Activated naive CD8-positive, alpha-beta T cell treated with anti-CD3 and anti-CD28 coated beads for 36 hours (primary cell): Measurements from ENCODE around the gene MLYCD. TPM values are rescaled to one million over a fixed set of nuclear protein-coding genes. Genes with fewer than 3 reads are reported as not detected.

Experiments used
- DNase-seq: peaks from one replicate; pipeline ENCODE4 v3.0.0; 2021
- H3K27ac Mint-ChIP-seq: one replicate; pipeline ENCODE4 v1.8.0; 2022; ENCODE audit warnings: mild to moderate bottlenecking, moderate library complexity, mixed read lengths
- H3K27me3 Mint-ChIP-seq: one replicate; pipeline ENCODE4 v1.8.0; 2022; ENCODE audit warnings: mild to moderate bottlenecking, mixed read lengths
- H3K36me3 Mint-ChIP-seq: one replicate; pipeline ENCODE4 v1.8.0; 2021; ENCODE audit warnings: mild to moderate bottlenecking, mixed read lengths
- H3K4me1 Mint-ChIP-seq: one replicate; pipeline ENCODE4 v1.8.0; 2021; ENCODE audit warnings: mixed read lengths
- H3K4me3 Mint-ChIP-seq: one replicate; pipeline ENCODE4 v1.8.0; 2022; ENCODE audit warnings: mild to moderate bottlenecking, moderate library complexity, mixed read lengths
- H3K9me3 Mint-ChIP-seq: one replicate; pipeline ENCODE4 v1.8.0; 2022; ENCODE audit warnings: mixed read lengths
- total RNA-seq, 2 experiments: library from RNA; stranded (reverse); gene quantifications; one replicate each; pipeline ENCODE4 v1.2.3, GENCODE V29; 2021

MLYCD gene
- total RNA-seq, 2 experiments from 2014 or later, result 2.4 TPM

- Mint-ChIP-seq H3K4me1 (no peaks in the 10 kb centered on the region), H3K9me3 (no peaks in the 10 kb centered on the region), H3K4me3 (no peak overlapping the region), H3K27me3 (no peaks in the 10 kb centered on the region), H3K27ac (no peak overlapping the region), H3K36me3 (peaks cover 2% of the 10 kb centered on the region)
- peak; percentile 56 for DNase-seq
Measured at GRCh38 chr16:83926726-83927397, 27.9 kb downstream of the MLYCD start.

- Mint-ChIP-seq H3K4me3 (no peak overlapping the region), H3K27me3 (no peaks in the 10 kb centered on the region), H3K27ac (no peak overlapping the region), H3K4me1 (no peaks in the 10 kb centered on the region), H3K9me3 (no peaks in the 10 kb centered on the region), H3K36me3 (peaks cover 2% of the 10 kb centered on the region)
- DNase-seq, result no peak
Measured at GRCh38 chr16:83928341-83929055, 29.6 kb downstream of the MLYCD start.

GRCh38 chr16:83929811-83930555 is 31.1 kb downstream of the MLYCD start:
- Mint-ChIP-seq H3K27ac (no peak overlapping the region), H3K27me3 (no peaks in the 10 kb centered on the region), H3K4me3 (no peak overlapping the region), H3K9me3 (no peaks in the 10 kb centered on the region), H3K36me3 (peaks cover 2% of the 10 kb centered on the region), H3K4me1 (no peaks in the 10 kb centered on the region)
- DNase-seq, result no peak

GRCh38 chr16:83930730-83931500 is 32.0 kb downstream of the MLYCD start:
- H3K27ac Mint-ChIP-seq, result no peak overlapping the region
- no peak for DNase-seq
- no peaks in the 10 kb centered on the region for H3K36me3 Mint-ChIP-seq
- no peak overlapping the region for H3K4me3 Mint-ChIP-seq
- H3K27me3 Mint-ChIP-seq, result no peaks in the 10 kb centered on the region
- H3K4me1 Mint-ChIP-seq, result no peaks in the 10 kb centered on the region
- H3K9me3 Mint-ChIP-seq, result no peaks in the 10 kb centered on the region

- DNase-seq, result no peak
- H3K4me3 Mint-ChIP-seq, result no peak overlapping the region
- H3K27me3 Mint-ChIP-seq, result no peaks in the 10 kb centered on the region
- H3K27ac Mint-ChIP-seq, result no peak overlapping the region
- no peaks in the 10 kb centered on the region for H3K4me1 Mint-ChIP-seq
- H3K36me3 Mint-ChIP-seq, result no peaks in the 10 kb centered on the region
- H3K9me3 Mint-ChIP-seq, result no peaks in the 10 kb centered on the region
Measured at GRCh38 chr16:83931556-83931955, 32.6 kb downstream of the MLYCD start.

- H3K9me3 Mint-ChIP-seq, result no peaks in the 10 kb centered on the region
- no peak for DNase-seq
Measured at GRCh38 chr16:83932304-83932703, 33.4 kb downstream of the MLYCD start.

GRCh38 chr16:83932955-83933673 is 34.2 kb downstream of the MLYCD start:
- H3K36me3 Mint-ChIP-seq, result no peaks in the 10 kb centered on the region

More at GRCh38 chr16:83932304-83932703, 33.4 kb downstream of the MLYCD start:
- H3K4me1 Mint-ChIP-seq, result no peaks in the 10 kb centered on the region
- no peaks in the 10 kb centered on the region for H3K36me3 Mint-ChIP-seq
- H3K27me3 Mint-ChIP-seq, result no peaks in the 10 kb centered on the region
- no peak overlapping the region for H3K27ac Mint-ChIP-seq
- H3K4me3 Mint-ChIP-seq, result no peak overlapping the region

GRCh38 chr16:83933885-83934683 is 35.2 kb downstream of the MLYCD start:
- no peak overlapping the region for H3K27ac Mint-ChIP-seq
- H3K36me3 Mint-ChIP-seq, result no peaks in the 10 kb centered on the region
- no peak overlapping the region for H3K4me3 Mint-ChIP-seq
- no peak for DNase-seq
- no peaks in the 10 kb centered on the region for H3K9me3 Mint-ChIP-seq
- H3K27me3 Mint-ChIP-seq, result no peaks in the 10 kb centered on the region
- H3K4me1 Mint-ChIP-seq, result peaks cover under 1% of the 10 kb centered on the region

More at GRCh38 chr16:83932955-83933673, 34.2 kb downstream of the MLYCD start:
- H3K27me3 Mint-ChIP-seq, result no peaks in the 10 kb centered on the region
- no peaks in the 10 kb centered on the region for H3K9me3 Mint-ChIP-seq
- no peak overlapping the region for H3K27ac Mint-ChIP-seq
- no peak overlapping the region for H3K4me3 Mint-ChIP-seq
- no peaks in the 10 kb centered on the region for H3K4me1 Mint-ChIP-seq
- DNase-seq, result no peak

- Mint-ChIP-seq H3K4me1 (peaks cover 6% of the 10 kb centered on the region), H3K36me3 (no peaks in the 10 kb centered on the region), H3K9me3 (no peaks in the 10 kb centered on the region), H3K27ac (no peak overlapping the region), H3K27me3 (no peaks in the 10 kb centered on the region), H3K4me3 (no peak overlapping the region)
- no peak for DNase-seq
Measured at GRCh38 chr16:83934684-83934977, 35.7 kb downstream of the MLYCD start.

GRCh38 chr16:83935005-83935857 is 36.3 kb downstream of the MLYCD start:
- Mint-ChIP-seq H3K9me3 (no peaks in the 10 kb centered on the region), H3K27me3 (no peaks in the 10 kb centered on the region), H3K36me3 (no peaks in the 10 kb centered on the region), H3K27ac (no peak overlapping the region), H3K4me3 (no peak overlapping the region), H3K4me1 (peaks cover 6% of the 10 kb centered on the region)
- DNase-seq, result no peak

GRCh38 chr16:83935858-83936255 is 36.9 kb downstream of the MLYCD start:
- Mint-ChIP-seq H3K36me3 (no peaks in the 10 kb centered on the region), H3K4me1 (peaks cover 6% of the 10 kb centered on the region), H3K9me3 (no peaks in the 10 kb centered on the region), H3K4me3 (no peak overlapping the region), H3K27me3 (no peaks in the 10 kb centered on the region), H3K27ac (no peak overlapping the region)
- no peak for DNase-seq

- Mint-ChIP-seq H3K27me3 (no peaks in the 10 kb centered on the region), H3K36me3 (no peaks in the 10 kb centered on the region), H3K27ac (no peak overlapping the region), H3K9me3 (no peaks in the 10 kb centered on the region), H3K4me3 (no peak overlapping the region), H3K4me1 (peaks cover 6% of the 10 kb centered on the region)
- no peak for DNase-seq
Measured at GRCh38 chr16:83936581-83937165, 37.8 kb downstream of the MLYCD start.

GRCh38 chr16:83937267-83937666 is 38.4 kb downstream of the MLYCD start:
- Mint-ChIP-seq H3K27ac (no peak overlapping the region), H3K4me3 (no peak overlapping the region), H3K4me1 (peaks cover 6% of the 10 kb centered on the region), H3K27me3 (no peaks in the 10 kb centered on the region), H3K9me3 (no peaks in the 10 kb centered on the region), H3K36me3 (no peaks in the 10 kb centered on the region)
- no peak for DNase-seq
